HEK293 (cell line): Measurements from ENCODE around the gene RTN4IP1.

Experiments used
- CTCF ChIA-PET: fragments of 350-600 bp; formaldehyde crosslinking; extraction: SDS; loops from one replicate; lab custom pipeline; 2021; ENCODE audit warnings: antibody characterized with exemption; lab: Yijun Ruan, JAX
- POLR2A ChIA-PET: fragments of 300-600 bp; formaldehyde crosslinking; extraction: SDS; loops from one replicate; lab custom pipeline; 2020; ENCODE audit warnings: antibody characterized with exemption, inconsistent platforms; lab: Yijun Ruan, JAX
- H3K27ac ChIP-seq: fragments of 200-500 bp; sonication (Bioruptor generic); 2 replicates; pipeline ENCODE4 v1.5.1; 2014; ENCODE audit warnings: low read depth, low read length, control low read depth, inconsistent platforms; ENCODE audit errors: extremely low read depth
- H3K36me3 ChIP-seq, 2 experiments: fragments of 200-500 bp in 1 of 2; sonication (Bioruptor generic) in 1 of 2; 1 replicate in 1 of 2; 2 replicates in 1 of 2; pipeline ENCODE4 v1.5.1; 2014 to 2017; ENCODE audit warnings: inconsistent platforms in 2 of 2, low read length in 2 of 2; ENCODE audit not compliant: control insufficient read depth in 2 of 2, insufficient read depth in 1 of 2
- H3K4me1 ChIP-seq: fragments of 200-500 bp; sonication (Bioruptor generic); 2 replicates; pipeline ENCODE4 v1.5.1; 2014; ENCODE audit warnings: mild to moderate bottlenecking, low read length, inconsistent platforms; ENCODE audit not compliant: control insufficient read depth, insufficient read depth
- H3K4me3 ChIP-seq: 2 replicates; pipeline ENCODE4 v1.5.1; 2011; ENCODE audit warnings: low read depth, mild to moderate bottlenecking, control low read depth, low read length, moderate library complexity
- H3K9me3 ChIP-seq: fragments of 200-500 bp; sonication (Bioruptor generic); 2 replicates; pipeline ENCODE4 v1.5.1; 2014; ENCODE audit warnings: low read depth, low read length, inconsistent platforms; ENCODE audit not compliant: control insufficient read depth, insufficient read depth
- BCL11A ChIP-seq: fragments of 450-650 bp; formaldehyde crosslinking; IDR thresholded peaks from 2 replicates; pipeline ENCODE4 v1.5.1; 2016; ENCODE audit warnings: low read depth, missing biosample characterization, missing genetic modification characterization
- CTCF ChIP-seq: fragments of 450-650 bp; formaldehyde crosslinking; IDR thresholded peaks from 2 replicates; pipeline ENCODE4 v1.5.1; 2016; ENCODE audit warnings: missing biosample characterization, missing genetic modification characterization
- EGR2 ChIP-seq: fragments of 450-650 bp; formaldehyde crosslinking; IDR thresholded peaks from 2 replicates; pipeline ENCODE4 v1.5.1; 2016; ENCODE audit warnings: low read depth, missing biosample characterization, missing genetic modification characterization
- ELK4 ChIP-seq: IDR thresholded peaks from 2 replicates; pipeline ENCODE4 v1.6.1; 2011; ENCODE audit warnings: mild to moderate bottlenecking, low read depth, low read length, borderline replicate concordance
- GLIS2 ChIP-seq: fragments of 450-650 bp; formaldehyde crosslinking; IDR thresholded peaks from 2 replicates; pipeline ENCODE4 v1.5.1; 2016; ENCODE audit warnings: missing biosample characterization, missing genetic modification characterization
- KLF17 ChIP-seq: fragments of 450-650 bp; formaldehyde crosslinking; IDR thresholded peaks from 2 replicates; pipeline ENCODE4 v1.5.1; 2016; ENCODE audit warnings: missing biosample characterization, missing genetic modification characterization
- KLF9 ChIP-seq: fragments of 450-650 bp; formaldehyde crosslinking; IDR thresholded peaks from 2 replicates; pipeline ENCODE4 v1.5.1; 2016; ENCODE audit warnings: missing biosample characterization, missing genetic modification characterization, low read depth
- SCRT2 ChIP-seq: fragments of 450-650 bp; formaldehyde crosslinking; IDR thresholded peaks from 2 replicates; pipeline ENCODE4 v1.5.1; 2016; ENCODE audit warnings: missing biosample characterization, missing genetic modification characterization
- TRIM28 ChIP-seq: IDR thresholded peaks from 2 replicates; pipeline ENCODE4 v1.6.1; 2011; ENCODE audit warnings: low read length, control low read depth, borderline replicate concordance
- ZEB2 ChIP-seq: fragments of 450-650 bp; formaldehyde crosslinking; IDR thresholded peaks from 2 replicates; pipeline ENCODE4 v1.5.1; 2016; ENCODE audit warnings: missing biosample characterization, missing genetic modification characterization
- ZIC2 ChIP-seq: fragments of 450-650 bp; formaldehyde crosslinking; IDR thresholded peaks from 2 replicates; pipeline ENCODE4 v1.5.1; 2016; ENCODE audit warnings: missing biosample characterization, missing genetic modification characterization
- ZNF132 ChIP-seq: fragments of 450-650 bp; formaldehyde crosslinking; IDR thresholded peaks from 2 replicates; pipeline ENCODE4 v1.5.1; 2017; ENCODE audit warnings: missing biosample characterization, missing genetic modification characterization, borderline replicate concordance
- ZNF155 ChIP-seq: fragments of 450-650 bp; formaldehyde crosslinking; IDR thresholded peaks from 2 replicates; pipeline ENCODE4 v1.5.1; 2016; ENCODE audit warnings: missing biosample characterization, missing genetic modification characterization
- ZNF239 ChIP-seq: fragments of 450-650 bp; formaldehyde crosslinking; IDR thresholded peaks from 2 replicates; pipeline ENCODE4 v1.5.1; 2016; ENCODE audit warnings: missing biosample characterization, missing genetic modification characterization
- ZNF335 ChIP-seq: fragments of 450-650 bp; formaldehyde crosslinking; conservative IDR thresholded peaks from 2 replicates; pipeline ENCODE4 v1.5.1; 2016; ENCODE audit warnings: missing biosample characterization, missing genetic modification characterization
- ZNF501 ChIP-seq: fragments of 450-650 bp; formaldehyde crosslinking; IDR thresholded peaks from 2 replicates; pipeline ENCODE4 v1.5.1; 2016; ENCODE audit warnings: missing biosample characterization, missing genetic modification characterization
- ZNF555 ChIP-seq: fragments of 450-650 bp; formaldehyde crosslinking; conservative IDR thresholded peaks from 2 replicates; pipeline ENCODE4 v1.5.1; 2017; ENCODE audit warnings: missing biosample characterization, mild to moderate bottlenecking, missing genetic modification characterization, inconsistent platforms
- ZSCAN18 ChIP-seq: fragments of 450-650 bp; formaldehyde crosslinking; IDR thresholded peaks from 2 replicates; pipeline ENCODE4 v1.5.1; 2016; ENCODE audit warnings: missing biosample characterization, missing genetic modification characterization
- ZSCAN30 ChIP-seq: fragments of 450-650 bp; IDR thresholded peaks from 2 replicates; pipeline ENCODE4 v1.5.1; 2018; ENCODE audit warnings: missing biosample characterization, mild to moderate bottlenecking, missing genetic modification characterization, moderate library complexity
- TF ChIP-seq, protein P1 (sequence below): fragments of 450-650 bp; formaldehyde crosslinking; IDR thresholded peaks from 2 replicates; pipeline ENCODE4 v1.5.1; 2017; ENCODE audit warnings: missing biosample characterization, missing genetic modification characterization
- TF ChIP-seq, protein P2 (sequence below): fragments of 450-650 bp; formaldehyde crosslinking; IDR thresholded peaks from 2 replicates; pipeline ENCODE4 v1.5.1; 2016; ENCODE audit warnings: missing biosample characterization, missing genetic modification characterization

The RTN4IP1 gene

GRCh38 chr6:106527117-106527516 is 102.2 kb downstream of the RTN4IP1 start:
- Histone ChIP-seq H3K4me3 (no peak overlapping the region), H3K4me1 (peaks cover 7% of the 10 kb centered on the region), H3K9me3 (no peaks in the 10 kb centered on the region), H3K27ac (no peak overlapping the region), H3K36me3 (no peaks in the 10 kb centered on the region)
- CTCF ChIA-PET: interaction anchor here (0.8 to 2.5 kb wide), 5 partner anchors 39 to 452 kb away, joined by 3 to 5 read pairs (median 4); partner anchors contain the start of gene CRYBG1
- POLR2A ChIA-PET: interaction anchor here (0.7 kb wide), 1 partner anchor 10 kb away, joined by 5 read pairs; no protein-coding TSS in a partner anchor
- no peak for TF ChIP-seq KLF9

DNA sequence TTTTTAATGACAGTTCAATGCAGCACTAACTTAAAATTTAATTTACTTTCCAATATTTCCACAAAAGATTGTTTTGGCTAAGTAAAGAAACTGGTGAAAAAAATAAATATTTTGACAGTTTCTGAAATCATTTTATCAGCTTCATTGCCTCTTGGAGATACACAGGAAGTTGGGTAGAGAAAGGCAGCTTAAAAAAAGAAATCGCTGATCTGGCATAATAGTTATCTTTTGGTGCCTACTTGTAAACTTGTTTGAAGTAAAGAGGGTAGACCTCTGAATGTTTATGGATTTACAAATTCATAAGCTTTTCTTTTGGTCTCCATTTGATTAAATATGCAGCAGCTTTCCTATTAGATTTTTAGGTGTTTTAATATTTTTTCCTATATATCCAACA is 103.4 kb downstream of the RTN4IP1 start:
- H3K9me3 ChIP-seq: no peaks in the 10 kb centered on the region
- no peak overlapping the region for H3K4me3 ChIP-seq
- peaks cover 7% of the 10 kb centered on the region for H3K4me1 ChIP-seq
- ChIA-PET POLR2A (no interaction called here), CTCF (interaction anchor here (0.8 to 2.5 kb wide), 5 partner anchors 9 to 472 kb away, joined by 3 to 5 read pairs (median 3); no protein-coding TSS in a partner anchor)
- no peaks in the 10 kb centered on the region for H3K36me3 ChIP-seq
- H3K27ac ChIP-seq: no peak overlapping the region
- no peak for TF ChIP-seq ZNF501 (tag by site-specific recombination)
- no peak for TF ChIP-seq GLIS2 (tag by site-specific recombination)
- TF ChIP-seq, protein P1, sequence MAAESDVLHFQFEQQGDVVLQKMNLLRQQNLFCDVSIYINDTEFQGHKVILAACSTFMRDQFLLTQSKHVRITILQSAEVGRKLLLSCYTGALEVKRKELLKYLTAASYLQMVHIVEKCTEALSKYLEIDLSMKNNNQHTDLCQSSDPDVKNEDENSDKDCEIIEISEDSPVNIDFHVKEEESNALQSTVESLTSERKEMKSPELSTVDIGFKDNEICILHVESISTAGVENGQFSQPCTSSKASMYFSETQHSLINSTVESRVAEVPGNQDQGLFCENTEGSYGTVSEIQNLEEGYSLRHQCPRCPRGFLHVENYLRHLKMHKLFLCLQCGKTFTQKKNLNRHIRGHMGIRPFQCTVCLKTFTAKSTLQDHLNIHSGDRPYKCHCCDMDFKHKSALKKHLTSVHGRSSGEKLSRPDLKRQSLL (tag by site-specific recombination): no peak
- TF ChIP-seq CTCF: no peak
- no peak for TF ChIP-seq KLF17
- TF ChIP-seq BCL11A (tag by site-specific recombination): no peak
- TF ChIP-seq ZNF335 (tag by site-specific recombination): no peak
- TF ChIP-seq ELK4: no peak
- TF ChIP-seq, protein P2, sequence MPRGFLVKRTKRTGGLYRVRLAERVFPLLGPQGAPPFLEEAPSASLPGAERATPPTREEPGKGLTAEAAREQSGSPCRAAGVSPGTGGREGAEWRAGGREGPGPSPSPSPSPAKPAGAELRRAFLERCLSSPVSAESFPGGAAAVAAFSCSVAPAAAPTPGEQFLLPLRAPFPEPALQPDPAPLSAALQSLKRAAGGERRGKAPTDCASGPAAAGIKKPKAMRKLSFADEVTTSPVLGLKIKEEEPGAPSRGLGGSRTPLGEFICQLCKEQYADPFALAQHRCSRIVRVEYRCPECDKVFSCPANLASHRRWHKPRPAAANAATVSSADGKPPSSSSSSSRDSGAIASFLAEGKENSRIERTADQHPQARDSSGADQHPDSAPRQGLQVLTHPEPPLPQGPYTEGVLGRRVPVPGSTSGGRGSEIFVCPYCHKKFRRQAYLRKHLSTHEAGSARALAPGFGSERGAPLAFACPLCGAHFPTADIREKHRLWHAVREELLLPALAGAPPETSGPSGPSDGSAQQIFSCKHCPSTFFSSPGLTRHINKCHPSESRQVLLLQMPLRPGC (tag by site-specific recombination): no peak
- TF ChIP-seq ZNF239 (tag by site-specific recombination): no peak
- TF ChIP-seq TRIM28: no peak
- TF ChIP-seq ZNF155 (tag by site-specific recombination): no peak
- no peak for TF ChIP-seq ZEB2 (tag by site-specific recombination)
- TF ChIP-seq ZNF132 (tag by site-specific recombination): no peak
- no peak for TF ChIP-seq SCRT2 (tag by site-specific recombination)
- no peak for TF ChIP-seq ZIC2 (tag by site-specific recombination)
- TF ChIP-seq ZNF555 (tag by site-specific recombination): no peak
- TF ChIP-seq ZSCAN18 (tag by site-specific recombination): no peak
- TF ChIP-seq EGR2 (tag by site-specific recombination): no peak
- TF ChIP-seq ZSCAN30 (tag by site-specific recombination): no peak
